Raji (cell line): ENCODE results near the gene CTNNA1.

Experiments used
- POLR2A ChIP-seq: IDR thresholded peaks from 2 replicates; pipeline ENCODE4 v1.6.1; 2011; ENCODE audit warnings: low read depth, low read length, control low read depth; ENCODE audit not compliant: insufficient read depth

CTNNA1 gene

GRCh38 chr5:138721979-138722378, 31.2 kb upstream of the CTNNA1 start:
- TF ChIP-seq POLR2A, result no peak

- TF ChIP-seq POLR2A, result no peak
Observed at GRCh38 chr5:138722544-138723177, 30.6 kb upstream of the CTNNA1 start.

- TF ChIP-seq POLR2A, result no peak
Observed at GRCh38 chr5:138724470-138725146, 28.6 kb upstream of the CTNNA1 start.

- no peak for TF ChIP-seq POLR2A
Observed at GRCh38 chr5:138725153-138725817, 27.9 kb upstream of the CTNNA1 start.

- no peak for TF ChIP-seq POLR2A
Observed at GRCh38 chr5:138725818-138726416, 27.3 kb upstream of the CTNNA1 start.

- no peak for TF ChIP-seq POLR2A
Observed at GRCh38 chr5:138726848-138727247, 26.4 kb upstream of the CTNNA1 start.

GRCh38 chr5:138732466-138732865, 20.8 kb upstream of the CTNNA1 start:
- TF ChIP-seq POLR2A, result no peak

GRCh38 chr5:138732933-138733332, 20.3 kb upstream of the CTNNA1 start:
- no peak for TF ChIP-seq POLR2A

GRCh38 chr5:138733509-138733908, 19.7 kb upstream of the CTNNA1 start:
- no peak for TF ChIP-seq POLR2A

GRCh38 chr5:138736293-138736692, 16.9 kb upstream of the CTNNA1 start:
- no peak for TF ChIP-seq POLR2A

- no peak for TF ChIP-seq POLR2A
Observed at GRCh38 chr5:138737494-138738265, 15.5 kb upstream of the CTNNA1 start.

GRCh38 chr5:138738399-138738798, 14.8 kb upstream of the CTNNA1 start:
- TF ChIP-seq POLR2A, result no peak

- TF ChIP-seq POLR2A, result no peak
Observed at GRCh38 chr5:138739938-138740337, 13.3 kb upstream of the CTNNA1 start.

- no peak for TF ChIP-seq POLR2A
Observed at GRCh38 chr5:138743484-138743883, 9.7 kb upstream of the CTNNA1 start.

- TF ChIP-seq POLR2A, result no peak
Observed at GRCh38 chr5:138745268-138745667, 8.0 kb upstream of the CTNNA1 start.

GRCh38 chr5:138748630-138749081, 4.6 kb upstream of the CTNNA1 start:
- no peak for TF ChIP-seq POLR2A
